CD4-positive, alpha-beta T cell (primary cell): ENCODE results near the gene UNC13B. TPM values are rescaled to one million over a fixed set of nuclear protein-coding genes. Genes with fewer than 3 reads are reported as not detected.

Experiments
- ATAC-seq: fragments of 200-7000 bp; cut with Tn5 transposase; one replicate; pipeline ENCODE4 v1.10.0; 2022; ENCODE audit warnings: mild to moderate bottlenecking; ENCODE audit not compliant: poor library complexity
- CTCF ChIA-PET: fragments of 350-600 bp; sonication (Branson Sonifier 250); formaldehyde crosslinking; loops from one replicate; lab custom pipeline; 2021; ENCODE audit warnings: antibody characterized with exemption, inconsistent platforms; lab: Charles Lee
- POLR2A ChIA-PET: fragments of 350-600 bp; sonication (Branson Sonifier 250); formaldehyde crosslinking; loops from one replicate; lab custom pipeline; 2021; ENCODE audit warnings: antibody characterized with exemption, inconsistent platforms; lab: Charles Lee
- DNase-seq, 14 experiments: peaks; one replicate each; pipeline ENCODE4 v3.0.0-alpha.2; 2013 to 2020; ENCODE audit warnings: mixed read lengths in 2 of 14
- H3K27ac ChIP-seq, 2 donors: one replicate each; pipeline versions ENCODE4 v1.5.1 to v1.7.0; 2013; ENCODE audit warnings: low read length in 2 of 2, low read depth in 1 of 2, mild to moderate bottlenecking in 1 of 2
- H3K27me3 ChIP-seq, 2 experiments: 1 replicate in 1 of 2; 2 replicates in 1 of 2; pipeline versions ENCODE4 v1.6.1 to v1.7.0; 2013; ENCODE audit warnings: low read length in 2 of 2, control low read depth in 1 of 2, mild to moderate bottlenecking in 1 of 2, moderate library complexity in 1 of 2; ENCODE audit not compliant: insufficient read depth in 2 of 2, control insufficient read depth in 1 of 2
- H3K36me3 ChIP-seq: one replicate; pipeline ENCODE4 v1.6.1; 2013; ENCODE audit warnings: low read length, control low read depth; ENCODE audit not compliant: insufficient read depth
- H3K4me1 ChIP-seq: one replicate; pipeline ENCODE4 v1.6.1; 2013; ENCODE audit warnings: low read length, control low read depth; ENCODE audit not compliant: insufficient read depth
- H3K4me3 ChIP-seq: one replicate; pipeline ENCODE4 v1.5.1; 2013; ENCODE audit warnings: mild to moderate bottlenecking, low read length, moderate library complexity
- H3K9me3 ChIP-seq, 2 experiments: 1 replicate in 1 of 2; 2 replicates in 1 of 2; pipeline versions ENCODE4 v1.6.1 to v1.7.0; 2013; ENCODE audit warnings: low read length in 2 of 2, mild to moderate bottlenecking in 2 of 2, control low read depth in 1 of 2, moderate library complexity in 1 of 2; ENCODE audit not compliant: control insufficient read depth in 1 of 2, insufficient read depth in 1 of 2
- H3K27ac Mint-ChIP-seq: one replicate; pipeline ENCODE4 v1.8.0; 2020; ENCODE audit warnings: mixed read lengths
- H3K27me3 Mint-ChIP-seq: one replicate; pipeline ENCODE4 v1.8.0; 2021; ENCODE audit warnings: mixed read lengths
- H3K36me3 Mint-ChIP-seq: one replicate; pipeline ENCODE4 v1.8.0; 2021; ENCODE audit warnings: low read depth, mixed read lengths
- H3K4me1 Mint-ChIP-seq: one replicate; pipeline ENCODE4 v1.8.0; 2021; ENCODE audit warnings: low read depth, mixed read lengths
- H3K4me3 Mint-ChIP-seq: one replicate; pipeline ENCODE4 v1.8.0; 2020; ENCODE audit warnings: mild to moderate bottlenecking, mixed read lengths
- H3K9me3 Mint-ChIP-seq: one replicate; pipeline ENCODE4 v1.8.0; 2020; ENCODE audit warnings: mixed read lengths
- CTCF ChIP-seq: fragments of 200-600 bp; IDR thresholded peaks from one replicate; pipeline ENCODE4 v1.8.0; 2022; ENCODE audit warnings: antibody characterized with exemption, mild to moderate bottlenecking
- intact Hi-C, 2 experiments: fragments of 100-400 bp; cut with DNase I in 1 of 2; cut with micrococcal nuclease in 1 of 2; formaldehyde crosslinking; loops; one replicate each; pipeline versions ENCODE4 v1.15.1 to v1.9.0; 2023 to 2025; cut with DNase I, micrococcal nuclease
- total RNA-seq, 174 experiments: library from RNA in 2 of 174; stranded (reverse) in 2 of 174; gene quantifications; one replicate each; pipeline ENCODE4 v1.2.3 and lab custom pipeline; 2021 to 2026

Gene UNC13B
- total RNA-seq, 2 experiments from 2014 or later, result 0.38 to 0.84 TPM

DNA sequence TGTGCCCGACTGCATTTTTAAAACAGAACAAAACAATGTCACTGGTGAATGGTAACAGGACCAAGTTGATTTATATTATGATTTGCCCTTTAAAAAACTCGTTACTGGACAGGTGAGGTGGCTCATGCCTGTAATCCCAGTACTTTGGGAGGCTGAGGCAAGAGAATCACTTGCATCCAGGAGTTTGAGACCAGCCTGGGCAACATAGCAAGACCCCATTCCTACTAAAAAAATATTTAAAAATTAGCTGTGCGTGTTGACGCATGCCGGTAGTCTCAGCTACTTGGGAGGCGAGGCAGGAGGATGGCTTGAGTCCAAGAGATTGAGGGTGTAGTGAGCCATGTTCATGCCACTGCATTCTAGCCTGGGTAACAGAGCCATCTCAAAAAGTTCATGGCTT lies 7.2 kb downstream of the UNC13B start:
- no peak overlapping the region for H3K27ac Mint-ChIP-seq
- DNase-seq (no peak), ATAC-seq (no peak)
- Histone ChIP-seq H3K27me3 (no peaks in the 10 kb centered on the region), H3K36me3 (no peaks in the 10 kb centered on the region), H3K27ac (no peak overlapping the region), H3K9me3 (no peaks in the 10 kb centered on the region), H3K4me1 (no peaks in the 10 kb centered on the region), H3K4me3 (no peak overlapping the region)
- no peak for TF ChIP-seq CTCF
- no peaks in the 10 kb centered on the region for H3K27me3 Mint-ChIP-seq
- no peak overlapping the region for H3K4me3 Mint-ChIP-seq
- no peaks in the 10 kb centered on the region for H3K36me3 Mint-ChIP-seq
- no peaks in the 10 kb centered on the region for H3K9me3 Mint-ChIP-seq
- POLR2A ChIA-PET, result no interaction called here
- CTCF ChIA-PET, result no interaction called here
- H3K4me1 Mint-ChIP-seq, result no peaks in the 10 kb centered on the region
- intact Hi-C loops, result no loop called here

DNA sequence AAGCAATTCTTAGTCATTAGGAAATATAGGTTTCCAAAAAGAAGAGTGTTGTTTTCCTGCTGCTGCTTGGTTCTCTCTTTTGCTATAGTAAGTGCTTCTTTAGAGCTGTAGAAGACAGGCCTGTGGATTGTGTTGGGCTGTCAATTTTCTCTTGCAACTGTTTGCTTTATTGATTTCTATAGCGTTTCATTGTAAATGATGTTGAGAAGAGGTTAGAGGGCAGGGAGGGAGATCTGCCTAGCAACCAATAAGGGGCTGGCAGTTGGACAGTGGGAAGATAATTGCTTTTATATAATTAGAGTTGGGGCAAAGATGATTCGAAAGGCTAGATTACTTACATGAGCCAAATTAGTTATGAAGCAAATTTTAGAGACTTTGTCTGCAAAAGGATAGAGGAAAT lies 11.1 kb downstream of the UNC13B start:
- H3K27me3 Mint-ChIP-seq, result peaks cover 8% of the 10 kb centered on the region
- TF ChIP-seq CTCF, result no peak
- Histone ChIP-seq H3K4me1 (no peaks in the 10 kb centered on the region), H3K9me3 (no peaks in the 10 kb centered on the region), H3K36me3 (no peaks in the 10 kb centered on the region), H3K27me3 (peaks cover 0 to 2% of the 10 kb centered on the region in 2 experiments), H3K4me3 (no peak overlapping the region), H3K27ac (no peak overlapping the region)
- H3K4me3 Mint-ChIP-seq, result no peak overlapping the region
- intact Hi-C loops, result no loop called here
- H3K27ac Mint-ChIP-seq, result no peak overlapping the region
- ChIA-PET POLR2A (no interaction called here), CTCF (no interaction called here)
- no peak for DNase-seq
- H3K4me1 Mint-ChIP-seq, result no peaks in the 10 kb centered on the region
- no peaks in the 10 kb centered on the region for H3K36me3 Mint-ChIP-seq
- no peaks in the 10 kb centered on the region for H3K9me3 Mint-ChIP-seq
- no peak for ATAC-seq

DNA sequence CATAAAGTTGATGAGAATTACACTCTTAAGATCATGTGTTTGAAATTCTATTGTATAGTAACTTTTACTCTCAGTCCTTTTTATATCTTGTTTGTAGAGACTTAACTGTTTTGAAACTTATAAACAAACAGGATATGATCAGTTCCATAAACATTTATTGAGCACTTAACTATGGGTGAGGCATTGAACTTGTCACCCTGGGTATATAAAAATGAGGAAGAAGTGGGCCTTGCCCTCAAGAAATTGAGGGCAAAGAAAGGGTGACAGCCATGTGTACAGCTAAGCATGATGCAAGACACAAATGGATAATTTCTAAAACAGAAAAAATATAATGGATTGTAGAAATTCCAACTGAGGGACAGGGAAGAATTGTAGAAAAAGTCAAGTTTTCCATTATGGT lies 15.7 kb downstream of the UNC13B start:
- Mint-ChIP-seq H3K27ac (no peak overlapping the region), H3K36me3 (no peaks in the 10 kb centered on the region), H3K27me3 (peaks cover 8% of the 10 kb centered on the region), H3K9me3 (no peaks in the 10 kb centered on the region), H3K4me1 (no peaks in the 10 kb centered on the region), H3K4me3 (no peak overlapping the region)
- no peak for TF ChIP-seq CTCF
- intact Hi-C loops, result no loop called here
- Histone ChIP-seq H3K27me3 (peaks cover 0 to 2% of the 10 kb centered on the region in 2 experiments), H3K36me3 (no peaks in the 10 kb centered on the region), H3K4me3 (no peak overlapping the region), H3K9me3 (peaks cover 0 to 4% of the 10 kb centered on the region in 2 experiments), H3K4me1 (no peaks in the 10 kb centered on the region), H3K27ac (no peak overlapping the region)
- POLR2A ChIA-PET, result no interaction called here
- ATAC-seq (no peak), DNase-seq (no peak)
- CTCF ChIA-PET, result no interaction called here
